VCaP (cell line): Measurements from ENCODE around the gene DDRGK1.
"Not testable (repeated sequence)": the region's sequence is repeated elsewhere in the genome, so short reads cannot be mapped to it uniquely, and the experiment has no call there.

Experiments used
- H3K27ac ChIP-seq: fragments of 450-650 bp; 2 replicates; pipeline ENCODE4 v1.5.1; 2017
- CTCF ChIP-seq: fragments of 450-650 bp; conservative IDR thresholded peaks from 2 replicates; pipeline ENCODE4 v1.5.1; 2017; ENCODE audit warnings: mild to moderate bottlenecking, moderate library complexity

DDRGK1 gene

GRCh38 chr20:3194617-3195280 lies 9.7 kb downstream of the DDRGK1 start:
- no peak for TF ChIP-seq CTCF

GRCh38 chr20:3193806-3194616 lies 10.5 kb downstream of the DDRGK1 start:
- no peak for TF ChIP-seq CTCF
- no peak overlapping the region for H3K27ac ChIP-seq

More at GRCh38 chr20:3194617-3195280, 9.7 kb downstream of the DDRGK1 start:
- H3K27ac ChIP-seq, result no peak overlapping the region

GRCh38 chr20:3192226-3193015 lies 12.1 kb downstream of the DDRGK1 start:
- TF ChIP-seq CTCF, result no peak
- H3K27ac ChIP-seq, result no peak overlapping the region

GRCh38 chr20:3190681-3191111 lies 13.8 kb downstream of the DDRGK1 start:
- TF ChIP-seq CTCF, result no peak
- H3K27ac ChIP-seq, result no peak overlapping the region

GRCh38 chr20:3189561-3190131 lies 14.8 kb downstream of the DDRGK1 start:
- no peak overlapping the region for H3K27ac ChIP-seq
- no peak for TF ChIP-seq CTCF

- H3K27ac ChIP-seq, result no peak overlapping the region
- TF ChIP-seq CTCF, result no peak
Observed at GRCh38 chr20:3188823-3189413, 15.6 kb downstream of the DDRGK1 start.

GRCh38 chr20:3187861-3188260 lies 16.6 kb downstream of the DDRGK1 start:
- H3K27ac ChIP-seq, result not testable (repeated sequence)
